Neuron (in vitro differentiated cells): ENCODE measurements around the gene CRACR2B.

Experiments used
- H2AFZ ChIP-seq: one replicate; pipeline ENCODE4 v1.6.1; 2013; ENCODE audit warnings: low read depth, mild to moderate bottlenecking, inconsistent platforms, low read length, moderate library complexity
- H3K27me3 ChIP-seq: one replicate; pipeline ENCODE4 v1.6.1; 2013; ENCODE audit warnings: low read length; ENCODE audit not compliant: insufficient read depth
- H3K36me3 ChIP-seq: one replicate; pipeline ENCODE4 v1.6.1; 2013; ENCODE audit warnings: low read length; ENCODE audit not compliant: insufficient read depth
- H3K4me1 ChIP-seq: one replicate; pipeline ENCODE4 v1.6.1; 2013; ENCODE audit warnings: low read length; ENCODE audit not compliant: insufficient read depth
- H3K4me3 ChIP-seq: 2 replicates; pipeline ENCODE4 v1.5.1; 2013; ENCODE audit warnings: mild to moderate bottlenecking, low read length, moderate library complexity
- H3K9me3 ChIP-seq: one replicate; pipeline ENCODE4 v1.6.1; 2013; ENCODE audit warnings: low read length

CRACR2B gene

GRCh38 chr11:847876-848275, 20.2 kb downstream of the CRACR2B start:
- Histone ChIP-seq H3K4me1 (peaks cover 52% of the 10 kb centered on the region), H3K9me3 (no peaks in the 10 kb centered on the region), H2AFZ (no peak overlapping the region), H3K36me3 (no peaks in the 10 kb centered on the region), H3K4me3 (no peak overlapping the region), H3K27me3 (no peaks in the 10 kb centered on the region)

DNA sequence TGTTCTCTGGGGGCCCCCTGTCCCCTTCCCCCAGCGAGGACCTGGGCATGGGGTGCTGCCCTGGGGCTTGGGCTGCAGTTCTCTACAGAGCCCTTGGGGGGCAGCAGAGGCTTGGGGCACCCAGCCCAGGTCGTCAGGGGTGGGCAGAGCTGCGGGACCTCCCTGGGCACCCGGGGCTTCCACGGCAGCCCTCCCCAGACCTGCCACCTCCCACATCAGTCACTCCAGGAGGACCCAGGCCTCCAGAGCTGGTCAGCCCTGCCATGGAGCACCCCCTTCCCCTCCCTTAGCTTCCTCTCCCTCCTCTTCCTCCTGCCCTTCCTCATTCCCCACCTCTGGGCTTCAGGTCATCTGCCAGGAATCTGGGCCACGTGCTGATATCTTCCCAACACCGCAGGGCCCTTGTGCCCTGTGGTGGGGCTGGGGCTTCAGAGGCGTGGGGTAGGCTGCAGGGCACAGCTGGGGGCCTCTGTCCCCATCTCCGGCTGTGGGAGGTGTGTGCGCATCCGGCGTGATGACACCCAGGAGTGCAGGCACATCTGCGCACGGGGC, 20.7 kb downstream of the CRACR2B start:
- Histone ChIP-seq H2AFZ (no peak overlapping the region), H3K4me1 (peaks cover 54% of the 10 kb centered on the region)

GRCh38 chr11:849104-849824, 21.5 kb downstream of the CRACR2B start:
- H3K4me1 ChIP-seq: peaks cover 54% of the 10 kb centered on the region
- no peak overlapping the region for H2AFZ ChIP-seq
- no peaks in the 10 kb centered on the region for H3K27me3 ChIP-seq
- H3K9me3 ChIP-seq: no peaks in the 10 kb centered on the region
- peak overlapping the region; percentile 64 for H3K4me3 ChIP-seq
- no peaks in the 10 kb centered on the region for H3K36me3 ChIP-seq

More for the DNA sequence above, 20.7 kb downstream of the CRACR2B start:
- Histone ChIP-seq H3K27me3 (no peaks in the 10 kb centered on the region), H3K9me3 (no peaks in the 10 kb centered on the region), H3K36me3 (no peaks in the 10 kb centered on the region), H3K4me3 (no peak overlapping the region)

GRCh38 chr11:849951-850774, 22.4 kb downstream of the CRACR2B start:
- H2AFZ ChIP-seq: no peak overlapping the region
- no peaks in the 10 kb centered on the region for H3K27me3 ChIP-seq
- H3K4me1 ChIP-seq: peaks cover 54% of the 10 kb centered on the region
- peak overlapping the region; percentile 64 for H3K4me3 ChIP-seq
- no peaks in the 10 kb centered on the region for H3K9me3 ChIP-seq
- H3K36me3 ChIP-seq: no peaks in the 10 kb centered on the region

DNA sequence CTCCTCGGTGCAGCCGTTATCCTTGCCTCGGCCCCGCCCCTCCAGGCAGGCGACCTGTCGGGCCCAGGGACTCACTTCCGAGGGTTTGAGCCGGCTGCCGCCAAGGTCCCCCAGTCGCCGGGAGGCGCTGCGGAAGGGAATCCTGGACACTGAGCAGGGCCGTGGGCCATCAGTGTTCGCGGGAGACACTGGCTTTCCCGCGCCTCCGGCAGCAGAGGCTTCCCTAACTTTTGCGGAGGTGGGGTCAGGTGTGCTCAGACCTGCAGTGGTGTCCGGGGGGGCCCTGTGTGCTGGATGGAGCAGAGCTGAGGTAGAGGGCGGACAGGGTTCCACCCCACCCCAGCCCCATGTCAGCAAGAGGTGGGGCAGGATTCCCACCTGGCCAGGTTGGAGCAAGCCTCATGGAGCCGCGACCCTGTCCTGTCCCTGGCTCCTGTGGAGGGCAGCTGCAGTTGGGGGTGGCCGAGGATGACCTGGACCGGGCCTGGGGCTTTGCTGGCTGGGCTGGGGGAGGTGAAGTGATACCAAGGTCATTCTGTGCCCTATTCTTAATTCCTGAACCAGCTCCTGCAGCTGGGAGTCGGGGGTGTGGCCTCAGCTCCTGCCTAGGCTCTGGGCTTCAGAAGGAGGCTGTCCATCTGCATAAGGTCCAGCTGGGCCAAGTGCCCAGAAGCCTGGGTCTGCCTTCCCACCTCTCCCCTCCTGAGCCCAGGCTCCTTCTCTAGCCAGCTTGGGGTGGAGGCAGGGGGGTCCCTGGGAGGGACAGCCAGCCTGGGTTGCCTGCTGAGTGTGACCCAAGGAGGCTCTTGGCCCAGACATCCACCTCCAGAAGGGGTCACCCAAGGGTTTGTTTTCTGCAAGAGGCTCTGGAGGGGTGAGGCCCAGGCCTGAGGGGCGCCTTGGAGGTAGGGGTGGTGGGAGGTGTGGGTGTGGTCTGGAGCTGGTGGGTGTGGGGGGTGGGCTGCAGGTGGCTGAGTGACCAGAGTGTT, 23.4 kb downstream of the CRACR2B start:
- no peak overlapping the region for H2AFZ ChIP-seq
- no peaks in the 10 kb centered on the region for H3K36me3 ChIP-seq
- H3K4me1 ChIP-seq: peaks cover 53% of the 10 kb centered on the region
- no peaks in the 10 kb centered on the region for H3K27me3 ChIP-seq
- no peaks in the 10 kb centered on the region for H3K9me3 ChIP-seq
- H3K4me3 ChIP-seq: peak overlapping the region; percentile 64

GRCh38 chr11:852762-853161, 25.0 kb downstream of the CRACR2B start:
- no peak overlapping the region for H3K4me3 ChIP-seq
- no peaks in the 10 kb centered on the region for H3K9me3 ChIP-seq
- peaks cover 53% of the 10 kb centered on the region for H3K4me1 ChIP-seq
- H3K36me3 ChIP-seq: no peaks in the 10 kb centered on the region
- no peak overlapping the region for H2AFZ ChIP-seq
- no peaks in the 10 kb centered on the region for H3K27me3 ChIP-seq

DNA sequence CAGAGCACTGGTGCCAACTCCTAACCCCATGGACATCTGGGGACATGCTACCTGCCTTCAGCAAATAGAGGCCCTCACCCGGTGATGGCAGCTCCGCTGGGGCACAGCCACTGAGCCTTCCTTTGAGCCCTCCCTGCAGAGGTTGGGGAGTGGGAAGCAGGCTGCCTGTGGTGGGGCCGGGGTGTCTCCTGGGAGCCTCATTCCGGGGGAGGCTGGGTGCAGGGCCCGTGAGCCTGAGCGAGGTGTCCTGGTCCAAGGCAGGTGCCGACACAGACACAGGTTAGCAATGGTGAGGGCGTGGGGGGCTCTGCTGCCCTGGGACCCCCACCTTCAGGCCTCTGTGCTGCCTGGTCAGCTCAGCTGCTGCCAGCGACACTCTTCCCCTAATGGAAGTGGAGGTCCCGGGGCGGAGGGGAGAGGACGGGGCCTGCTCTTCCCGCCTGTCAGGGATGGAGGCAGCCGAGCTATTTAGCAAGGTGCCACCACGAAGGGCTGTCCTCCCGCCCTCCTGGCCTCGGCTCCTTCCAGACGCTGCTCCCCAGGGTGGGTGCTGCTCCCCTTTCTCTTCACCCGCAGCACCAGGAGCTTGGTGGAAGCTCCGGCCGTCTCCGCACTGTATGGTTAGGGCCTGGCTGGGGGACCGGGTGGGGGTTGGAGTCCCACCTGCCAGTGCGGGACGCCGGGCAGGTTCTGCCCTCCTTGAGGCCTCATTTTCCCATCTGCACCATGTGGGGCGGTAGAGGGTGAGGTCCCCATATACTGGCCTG, 26.1 kb downstream of the CRACR2B start:
- Histone ChIP-seq H2AFZ (no peak overlapping the region), H3K4me1 (peaks cover 47% of the 10 kb centered on the region), H3K9me3 (no peaks in the 10 kb centered on the region), H3K4me3 (no peak overlapping the region), H3K27me3 (no peaks in the 10 kb centered on the region), H3K36me3 (no peaks in the 10 kb centered on the region)

DNA sequence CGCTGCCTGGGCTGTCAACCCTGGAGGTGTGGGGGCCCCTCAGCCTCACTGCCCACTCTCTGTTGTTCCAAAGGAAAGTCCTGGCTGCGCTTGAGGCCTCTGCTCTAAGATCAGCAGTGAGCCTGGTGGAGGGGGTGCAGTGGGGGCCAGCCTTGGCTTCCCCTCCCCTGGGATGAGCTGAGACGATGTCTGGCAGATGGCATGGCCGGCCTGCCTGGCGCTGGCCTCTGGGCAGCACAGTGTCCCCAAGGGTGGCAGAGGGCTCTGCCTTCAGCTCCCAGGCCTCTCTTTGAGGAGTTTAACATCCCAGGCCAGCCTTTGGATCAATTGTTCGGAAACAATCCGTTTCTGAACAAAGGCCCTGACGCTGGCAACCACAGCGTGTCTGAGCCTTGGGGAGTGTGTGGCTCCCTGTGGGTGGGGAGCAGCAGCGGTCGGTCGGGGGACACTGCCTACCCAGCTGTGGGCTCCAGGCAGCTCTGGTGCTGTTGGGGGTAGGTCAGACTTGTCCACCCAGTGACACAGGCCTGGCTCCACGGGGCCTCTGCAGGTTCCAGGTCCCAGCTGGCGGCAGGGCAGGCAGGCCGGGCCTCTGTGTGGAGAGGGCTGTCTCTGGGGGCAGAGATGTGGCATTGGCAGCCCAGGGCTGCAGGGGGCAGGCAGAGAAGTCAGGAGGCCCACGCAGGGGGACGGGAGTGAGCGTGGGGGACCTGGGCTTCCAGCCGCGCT, 27.0 kb downstream of the CRACR2B start:
- H3K9me3 ChIP-seq: no peaks in the 10 kb centered on the region
- H3K27me3 ChIP-seq: no peaks in the 10 kb centered on the region
- peaks cover 43% of the 10 kb centered on the region for H3K4me1 ChIP-seq
- no peaks in the 10 kb centered on the region for H3K36me3 ChIP-seq
- H3K4me3 ChIP-seq: no peak overlapping the region
- H2AFZ ChIP-seq: no peak overlapping the region

DNA sequence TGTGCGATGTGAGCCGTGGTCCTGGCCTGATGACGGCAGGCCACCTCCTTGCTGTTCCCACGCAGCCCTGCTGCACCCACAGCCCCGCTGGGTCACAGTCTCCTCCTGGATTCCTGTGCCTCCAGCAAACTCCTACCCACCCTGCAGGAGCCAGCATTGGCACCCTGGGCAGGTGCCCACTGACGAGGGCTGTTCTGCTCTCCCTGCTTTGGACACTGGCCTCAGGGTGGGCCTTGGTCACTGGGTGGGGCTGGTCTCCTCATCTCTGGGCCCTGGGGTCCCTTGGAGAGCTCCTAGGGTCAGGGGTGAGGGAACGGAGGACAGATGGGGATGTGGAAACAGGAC, 27.6 kb downstream of the CRACR2B start:
- H2AFZ ChIP-seq: no peak overlapping the region
- no peaks in the 10 kb centered on the region for H3K27me3 ChIP-seq
- H3K4me1 ChIP-seq: peaks cover 42% of the 10 kb centered on the region
- no peaks in the 10 kb centered on the region for H3K36me3 ChIP-seq
- no peaks in the 10 kb centered on the region for H3K9me3 ChIP-seq
- H3K4me3 ChIP-seq: no peak overlapping the region

DNA sequence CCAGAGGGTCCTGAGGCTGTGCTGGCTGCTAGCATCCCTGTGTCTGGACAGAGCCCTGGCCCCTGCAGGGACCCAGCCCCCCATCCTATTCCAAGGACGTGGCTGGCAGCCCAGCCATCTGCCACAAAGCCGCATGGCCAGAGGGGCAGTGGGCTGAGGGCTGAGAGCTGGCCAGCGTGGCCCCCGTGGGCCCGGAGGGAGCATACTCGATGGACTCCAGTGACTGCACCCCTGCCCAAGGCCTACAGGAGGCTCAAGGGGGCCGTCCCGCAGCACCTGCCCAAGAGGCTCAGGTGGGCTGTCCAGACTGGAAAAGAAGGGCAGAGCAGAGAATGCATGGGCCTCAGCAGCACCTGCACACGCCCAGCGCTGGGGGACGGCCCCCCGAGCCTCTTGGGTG, 28.1 kb downstream of the CRACR2B start:
- H3K27me3 ChIP-seq: no peaks in the 10 kb centered on the region
- H3K4me3 ChIP-seq: no peak overlapping the region
- peaks cover 37% of the 10 kb centered on the region for H3K4me1 ChIP-seq
- H3K36me3 ChIP-seq: no peaks in the 10 kb centered on the region
- H3K9me3 ChIP-seq: no peaks in the 10 kb centered on the region
- no peak overlapping the region for H2AFZ ChIP-seq

- no peaks in the 10 kb centered on the region for H3K9me3 ChIP-seq
- H2AFZ ChIP-seq: no peak overlapping the region
- no peaks in the 10 kb centered on the region for H3K27me3 ChIP-seq
- no peaks in the 10 kb centered on the region for H3K36me3 ChIP-seq
- H3K4me1 ChIP-seq: peaks cover 31% of the 10 kb centered on the region
- no peak overlapping the region for H3K4me3 ChIP-seq
Measured at GRCh38 chr11:856397-856796, 28.7 kb downstream of the CRACR2B start.
